Muscle of arm (tissue), 14 donors: ENCODE measurements around the gene XPNPEP2. TPM values are rescaled to one million over a fixed set of nuclear protein-coding genes. Genes with fewer than 3 reads are reported as not detected.

Experiments
- DNase-seq: peaks from one replicate; pipeline ENCODE4 v3.0.0-alpha.2; 2013
- long read RNA-seq, 11 donors: transcript quantifications; one replicate each; lab custom pipeline, GENCODE V29; 2026
- polyA plus RNA-seq, 12 donors: library from polyadenylated mRNA; unstranded; fragments of 120-200 nt; gene quantifications; one replicate each; pipeline ENCODE4 v1.2.1, GENCODE V29; 2013; ENCODE audit not compliant: insufficient read length in 12 of 12

The XPNPEP2 gene, protein sequence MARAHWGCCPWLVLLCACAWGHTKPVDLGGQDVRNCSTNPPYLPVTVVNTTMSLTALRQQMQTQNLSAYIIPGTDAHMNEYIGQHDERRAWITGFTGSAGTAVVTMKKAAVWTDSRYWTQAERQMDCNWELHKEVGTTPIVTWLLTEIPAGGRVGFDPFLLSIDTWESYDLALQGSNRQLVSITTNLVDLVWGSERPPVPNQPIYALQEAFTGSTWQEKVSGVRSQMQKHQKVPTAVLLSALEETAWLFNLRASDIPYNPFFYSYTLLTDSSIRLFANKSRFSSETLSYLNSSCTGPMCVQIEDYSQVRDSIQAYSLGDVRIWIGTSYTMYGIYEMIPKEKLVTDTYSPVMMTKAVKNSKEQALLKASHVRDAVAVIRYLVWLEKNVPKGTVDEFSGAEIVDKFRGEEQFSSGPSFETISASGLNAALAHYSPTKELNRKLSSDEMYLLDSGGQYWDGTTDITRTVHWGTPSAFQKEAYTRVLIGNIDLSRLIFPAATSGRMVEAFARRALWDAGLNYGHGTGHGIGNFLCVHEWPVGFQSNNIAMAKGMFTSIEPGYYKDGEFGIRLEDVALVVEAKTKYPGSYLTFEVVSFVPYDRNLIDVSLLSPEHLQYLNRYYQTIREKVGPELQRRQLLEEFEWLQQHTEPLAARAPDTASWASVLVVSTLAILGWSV
- polyA plus RNA-seq: 10 to 100 TPM in 1 of 12 donors, 1 to 10 TPM in 10, not detected in 1; 2.7 to 44.5 (median 3.9) TPM
- long read RNA-seq, donor 1, transcript XPNPEP2-202 (21 exons, 3,270 nt): major isoform, 13 of 101 reads
- long read RNA-seq, donor 1, partial matches to known transcripts: 87 of 101 reads
- long read RNA-seq, donor 1, other reads (novel, unspliced or antisense): 0 of 101 reads
- long read RNA-seq, donor 2, partial matches to known transcripts: 0 of 1 reads
- long read RNA-seq, donor 2, other reads (novel, unspliced or antisense): 0 of 1 reads
- long read RNA-seq, donor 3: 0 reads
- long read RNA-seq, donor 4, partial matches to known transcripts: 0 of 1 reads
- long read RNA-seq, donor 4, other reads (novel, unspliced or antisense): 0 of 1 reads
- long read RNA-seq, donor 5, partial matches to known transcripts: 0 of 1 reads
- long read RNA-seq, donor 5, other reads (novel, unspliced or antisense): 0 of 1 reads
- long read RNA-seq, donor 6: 0 reads
- long read RNA-seq, donor 7: 0 reads
- long read RNA-seq, donor 8: 0 reads
- long read RNA-seq, donor 9, partial matches to known transcripts: 0 of 1 reads
- long read RNA-seq, donor 9, other reads (novel, unspliced or antisense): 0 of 1 reads
- long read RNA-seq, donor 10, partial matches to known transcripts: 0 of 1 reads
- long read RNA-seq, donor 10, other reads (novel, unspliced or antisense): 0 of 1 reads
- long read RNA-seq, donor 11, partial matches to known transcripts: 0 of 1 reads
- long read RNA-seq, donor 11, other reads (novel, unspliced or antisense): 0 of 1 reads

DNA sequence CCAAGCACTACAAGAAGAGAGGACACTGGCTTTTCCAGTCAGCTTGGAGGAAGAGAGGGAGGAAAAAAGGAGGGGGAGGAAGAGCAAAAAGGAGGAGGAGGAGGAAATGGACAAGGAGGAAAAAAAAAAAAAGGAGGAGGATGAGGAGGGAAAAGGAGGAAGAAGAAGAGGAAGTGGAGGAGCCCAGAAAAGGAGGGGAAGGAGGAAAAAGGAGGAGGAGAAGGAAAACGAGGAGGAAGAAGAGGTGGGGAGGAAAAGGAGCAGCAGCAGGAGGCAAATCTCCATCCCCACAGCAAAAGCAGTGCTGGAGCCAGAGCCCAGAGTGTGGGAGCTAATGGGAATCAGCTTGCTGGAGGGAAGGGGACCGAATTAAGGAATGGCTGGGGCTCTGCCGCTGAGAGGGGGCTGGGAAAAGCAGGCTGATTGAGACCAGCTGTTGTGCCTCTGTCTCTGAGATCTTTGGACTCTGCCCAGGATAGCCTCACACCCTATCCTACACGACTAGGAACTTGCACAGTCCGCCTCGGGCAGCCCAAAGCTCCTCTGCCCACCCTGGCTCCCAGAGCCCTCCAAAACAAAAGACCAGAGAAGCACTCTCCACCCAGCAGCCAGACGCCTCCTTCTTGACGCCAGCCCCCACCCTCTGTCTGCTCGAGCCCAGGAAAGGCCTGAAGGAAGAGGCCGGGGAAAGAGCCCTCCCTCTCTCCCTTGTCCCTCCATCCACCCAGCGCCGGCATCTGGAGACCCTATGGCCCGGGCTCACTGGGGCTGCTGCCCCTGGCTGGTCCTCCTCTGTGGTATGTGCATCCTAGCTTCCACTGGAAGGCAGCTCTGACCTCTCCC, at the start of gene XPNPEP2:
Gene XPNPEP2 (plus strand): TSS at position 514 of the 843 bp plus-strand sequence. CDS start 235 bp downstream, at position 749.
- DNase-seq: peak; percentile 79

DNA sequence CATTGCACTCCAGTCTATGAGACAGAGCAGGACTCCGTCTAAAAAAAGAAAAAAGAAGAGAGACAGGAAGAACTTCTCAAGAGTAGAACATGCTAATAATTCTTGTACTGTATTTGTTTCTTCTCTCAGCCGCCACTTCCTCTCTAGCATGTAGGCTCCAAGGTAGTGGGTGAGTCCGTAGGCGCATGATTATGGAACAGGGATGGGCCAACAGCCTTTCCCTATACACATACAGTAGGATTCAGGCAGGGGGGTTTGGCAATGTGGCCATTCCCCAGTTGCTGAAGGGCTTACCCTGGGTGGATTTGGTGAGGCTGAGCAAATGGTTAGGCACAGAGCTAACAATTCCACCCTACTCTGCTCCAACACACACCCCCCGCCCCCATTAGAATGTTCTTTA, 49.0 kb upstream of the XPNPEP2 start:
- DNase-seq: no peak

DNA sequence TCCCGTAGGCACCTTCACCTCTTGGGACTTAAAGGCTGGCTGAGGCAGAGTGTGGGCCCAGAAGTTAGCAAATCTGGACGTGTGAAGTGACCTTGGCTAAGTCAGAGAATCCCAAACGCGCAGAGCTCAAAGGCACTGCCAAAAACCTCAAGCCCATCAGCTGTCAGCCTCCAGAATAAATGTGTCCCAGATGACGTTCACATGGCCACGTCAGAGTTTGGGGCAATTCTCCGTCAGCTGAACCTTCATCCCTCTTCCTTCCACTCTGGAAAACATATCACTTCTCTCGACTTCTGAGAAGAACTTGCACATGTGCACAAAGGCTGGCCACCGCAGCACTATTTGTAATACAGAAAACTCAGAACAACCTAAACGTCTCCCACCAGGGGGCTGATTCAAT, 48.3 kb upstream of the XPNPEP2 start:
- DNase-seq: peak; percentile 34

DNA sequence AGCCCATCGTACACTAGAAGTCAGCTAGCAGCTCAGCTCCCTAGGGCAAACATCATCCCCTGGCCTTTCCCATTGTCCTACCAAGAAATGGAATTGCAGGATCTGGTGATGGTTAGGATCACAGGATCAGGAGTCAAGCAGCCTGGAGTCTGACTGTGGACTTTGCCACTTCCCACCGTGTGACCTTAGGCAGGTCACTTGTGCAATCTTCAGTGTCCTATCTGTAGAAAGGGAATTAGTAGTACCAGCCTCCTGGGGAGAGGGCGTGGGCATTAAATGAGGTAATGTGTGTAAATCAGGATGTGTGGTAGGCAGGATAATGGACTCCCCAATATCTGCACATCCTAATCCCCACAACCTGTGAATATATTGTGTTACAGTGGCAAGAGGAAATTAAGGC, 45.4 kb upstream of the XPNPEP2 start:
- DNase-seq: no peak

DNA sequence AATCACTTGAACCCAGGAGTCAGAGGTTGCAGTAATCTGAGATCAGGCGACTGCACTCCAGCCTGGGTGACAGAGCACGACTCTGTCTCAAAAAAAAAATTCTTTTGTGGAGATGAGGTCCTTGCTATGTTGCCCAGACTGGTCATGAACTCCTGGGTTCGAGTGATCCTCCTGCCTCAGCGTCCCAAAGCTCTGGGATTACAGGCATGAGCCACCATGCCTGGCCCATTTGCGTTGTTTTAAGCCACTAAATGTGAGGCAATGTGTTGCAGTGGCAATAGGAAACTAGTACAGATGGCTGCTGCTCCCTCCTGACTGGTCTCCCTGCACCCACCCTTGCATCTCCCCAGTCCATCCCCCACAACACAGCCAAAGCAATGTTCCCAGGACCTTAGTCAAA, 44.0 kb upstream of the XPNPEP2 start:
- DNase-seq: no peak

DNA sequence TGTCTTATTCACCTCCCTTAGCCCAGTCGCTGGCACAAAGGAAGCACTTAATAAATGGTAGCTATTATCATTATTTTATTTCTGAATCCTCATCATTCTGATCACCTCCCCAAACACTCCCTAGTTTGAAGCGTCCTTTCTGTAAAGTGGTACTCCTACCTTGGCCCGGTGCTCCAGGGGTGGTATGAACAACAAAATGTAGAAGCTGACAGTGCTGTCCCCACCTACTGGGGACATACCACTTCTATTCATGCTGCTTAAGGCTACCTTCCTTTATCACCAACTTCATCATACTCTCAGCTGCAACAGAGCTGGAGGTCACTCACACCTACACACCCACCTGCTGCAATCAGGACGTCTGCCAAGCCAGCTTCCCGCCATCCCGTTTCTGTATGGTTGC, 43.2 kb upstream of the XPNPEP2 start:
- no peak for DNase-seq

DNA sequence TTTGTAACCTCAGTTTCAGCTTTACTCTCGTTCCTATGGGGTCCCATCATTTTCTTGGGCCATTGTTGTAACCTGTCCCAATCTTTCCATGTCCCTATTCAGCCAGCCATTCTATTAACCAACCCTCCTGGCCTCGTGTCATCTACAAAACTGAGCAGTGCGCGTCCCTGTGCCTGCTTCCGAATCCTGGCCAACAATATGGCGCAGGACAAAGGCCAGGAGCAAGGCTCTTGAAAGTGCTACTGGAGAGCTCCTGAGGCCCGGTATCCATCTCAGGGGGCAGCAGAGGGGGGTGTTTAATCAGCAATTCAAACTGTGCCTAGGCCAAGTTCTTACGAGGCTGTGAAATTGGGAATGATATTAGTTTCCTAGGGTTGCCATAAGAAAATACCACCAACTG, 42.8 kb upstream of the XPNPEP2 start:
- no peak for DNase-seq

DNA sequence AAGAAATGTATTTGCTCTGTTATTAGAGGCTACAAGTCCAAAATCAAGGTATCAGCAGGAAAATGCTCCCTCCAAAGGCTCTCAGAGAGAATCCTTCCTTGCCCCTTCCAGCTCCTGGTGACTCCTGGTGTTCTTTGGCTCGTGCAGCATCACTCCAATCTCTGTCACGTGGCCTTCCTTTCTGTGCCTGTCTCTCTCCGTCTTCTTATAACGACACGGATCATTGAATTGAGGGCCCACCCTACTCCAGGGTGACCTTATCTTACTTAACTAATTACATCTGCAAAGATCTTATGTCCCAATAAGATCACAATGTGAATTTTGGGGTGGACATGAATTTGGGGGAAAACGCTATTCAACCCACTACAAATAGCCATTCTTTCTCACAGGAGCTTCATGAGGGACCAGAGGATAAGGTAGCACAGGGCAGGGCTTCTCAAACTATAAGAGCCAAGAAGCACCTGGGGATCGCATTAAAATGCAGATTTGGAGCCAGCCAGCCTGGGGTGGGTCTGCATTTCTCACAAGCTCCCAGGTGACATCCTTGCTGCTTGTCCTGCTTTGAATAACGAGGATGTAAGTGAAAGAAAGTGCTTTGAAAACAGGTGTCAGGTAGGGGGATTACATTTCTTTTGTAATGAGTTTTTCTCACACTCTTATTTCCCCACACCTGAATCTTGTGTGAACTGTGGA, 42.2 kb upstream of the XPNPEP2 start:
- no peak for DNase-seq

DNA sequence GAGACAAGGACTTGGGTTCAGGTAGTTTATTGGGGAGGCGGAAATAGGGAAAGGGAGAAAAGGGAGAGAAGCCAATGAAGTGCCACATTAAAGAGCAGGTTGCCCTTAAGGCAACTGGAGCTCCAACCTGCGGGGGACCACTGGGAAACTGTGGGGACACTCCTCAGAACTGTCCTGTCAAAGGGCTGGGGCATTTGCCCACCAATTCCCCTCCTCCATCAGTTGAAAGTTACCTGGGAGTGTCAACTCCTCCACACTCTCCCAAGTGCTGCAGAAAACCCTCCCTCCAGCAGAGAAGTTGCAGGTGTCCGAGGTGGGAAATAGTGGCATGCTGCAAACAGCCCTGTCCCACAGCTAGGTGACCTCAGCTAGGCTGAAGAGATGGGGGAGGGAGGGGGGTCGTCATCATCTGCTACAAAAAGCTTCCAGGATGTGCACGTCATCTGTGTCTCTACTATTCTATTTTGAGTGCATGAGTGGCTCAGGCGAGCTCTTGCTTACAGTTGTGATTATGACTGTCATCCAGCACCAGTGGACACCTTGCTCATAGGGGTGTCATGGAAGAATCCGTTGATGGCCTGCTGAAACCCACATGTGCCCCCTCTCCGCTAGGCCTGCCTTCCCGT, 41.5 kb upstream of the XPNPEP2 start:
- no peak for DNase-seq

DNA sequence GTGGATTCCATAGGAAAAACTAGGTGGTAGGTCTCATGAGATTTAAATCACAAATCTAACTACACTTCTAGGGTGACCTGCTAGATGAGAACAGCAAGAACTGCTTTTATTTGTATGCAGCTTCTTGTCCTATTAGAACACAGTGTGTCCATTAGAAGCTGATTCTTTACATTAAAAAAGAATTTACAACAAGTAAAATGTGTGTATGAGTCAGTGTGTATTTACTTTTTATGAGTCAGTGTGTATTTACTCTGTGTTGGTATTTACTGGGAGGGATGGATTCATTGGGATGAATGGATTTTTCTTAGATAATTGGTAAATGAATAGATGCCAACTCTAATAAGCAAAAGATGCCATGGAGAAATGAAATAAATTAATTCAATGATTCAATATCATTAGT, 40.6 kb upstream of the XPNPEP2 start:
- no peak for DNase-seq

DNA sequence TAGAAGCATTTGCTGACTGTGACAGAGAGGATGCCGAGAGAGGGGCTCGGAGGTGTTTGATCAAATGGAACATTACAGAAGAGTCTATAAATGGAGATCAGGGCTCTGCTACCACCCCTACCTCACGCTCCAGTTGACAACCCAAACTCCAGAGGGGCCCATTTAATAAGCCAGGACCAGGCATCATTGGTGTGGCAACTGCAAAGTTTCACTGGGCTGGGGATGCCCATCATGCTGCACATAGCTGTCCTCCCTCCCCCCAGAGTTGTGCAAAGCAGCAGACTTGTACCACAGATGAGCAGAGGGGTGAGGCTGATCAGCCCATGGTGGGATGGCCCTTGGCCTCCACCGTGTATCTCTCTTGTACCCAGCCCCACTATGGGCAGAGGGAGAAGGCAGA, 38.2 kb upstream of the XPNPEP2 start:
- no peak for DNase-seq

DNA sequence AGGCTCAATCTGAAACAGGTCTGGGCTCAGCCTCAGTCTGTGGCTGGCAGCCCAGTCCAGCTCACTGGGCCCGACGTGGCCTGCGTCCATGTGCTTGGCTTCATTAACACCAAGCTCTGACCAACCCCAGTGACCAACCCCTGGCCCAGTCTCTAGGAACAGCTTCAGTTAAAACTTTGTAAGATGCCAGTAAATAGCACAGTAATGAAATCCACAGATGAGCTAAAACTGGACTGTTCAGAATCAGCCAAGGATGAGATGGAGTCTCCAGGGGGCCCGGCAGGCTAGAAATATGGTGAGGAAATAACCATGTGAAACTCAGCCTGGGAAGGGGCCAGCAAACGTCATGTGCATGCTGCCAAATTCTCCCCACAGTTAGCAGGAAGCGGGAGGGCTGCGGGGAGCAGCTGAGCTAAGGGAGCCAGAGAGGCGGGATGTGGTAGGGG, 37.1 kb upstream of the XPNPEP2 start:
- peak; percentile 86 for DNase-seq

DNA sequence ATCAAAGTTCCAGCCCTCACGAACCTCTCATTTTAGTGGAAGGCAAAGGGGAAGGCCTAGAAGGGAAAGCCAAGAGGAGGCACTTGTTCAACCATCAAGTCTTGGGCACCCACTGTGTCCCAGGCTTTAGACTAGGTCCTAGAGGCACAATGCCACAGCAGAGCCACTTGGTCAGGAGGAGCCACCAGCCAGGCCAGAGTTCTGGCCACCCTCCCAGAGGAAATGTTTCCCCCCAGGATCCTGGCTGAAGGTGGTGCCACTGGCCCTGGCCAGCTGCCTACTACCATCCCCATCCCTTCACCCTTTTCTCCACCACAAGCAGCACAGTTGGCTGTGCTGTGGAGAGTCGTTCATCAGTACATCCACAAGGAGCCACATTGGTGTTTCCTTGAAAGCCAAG, 34.3 kb upstream of the XPNPEP2 start:
- DNase-seq: no peak

DNA sequence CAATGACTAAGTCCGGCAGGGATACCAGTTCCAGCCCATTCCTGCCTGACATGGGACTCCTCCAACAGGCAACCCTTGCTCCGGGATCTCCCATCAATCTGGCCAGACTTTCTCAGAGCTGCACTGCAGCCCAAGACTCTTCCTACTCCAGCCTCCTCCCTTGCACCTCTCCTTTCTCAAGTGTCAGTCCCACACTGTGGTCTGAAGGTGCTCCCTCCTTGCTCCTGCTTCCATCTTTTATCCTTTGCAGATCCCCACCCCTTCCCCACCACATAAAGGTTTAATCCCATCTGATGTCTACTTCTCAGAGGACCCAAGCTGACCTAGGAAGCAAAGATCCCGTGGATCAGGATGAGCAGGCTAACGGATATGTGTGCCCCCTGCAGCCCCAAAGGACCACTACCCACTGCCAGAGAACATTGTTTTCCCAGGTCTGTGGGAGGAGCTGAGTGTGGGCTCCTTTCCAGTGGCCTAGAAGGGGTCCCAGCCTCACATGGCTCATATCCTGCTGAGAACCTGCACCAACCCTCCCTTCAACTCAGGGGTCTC, 33.3 kb upstream of the XPNPEP2 start:
- no peak for DNase-seq

DNA sequence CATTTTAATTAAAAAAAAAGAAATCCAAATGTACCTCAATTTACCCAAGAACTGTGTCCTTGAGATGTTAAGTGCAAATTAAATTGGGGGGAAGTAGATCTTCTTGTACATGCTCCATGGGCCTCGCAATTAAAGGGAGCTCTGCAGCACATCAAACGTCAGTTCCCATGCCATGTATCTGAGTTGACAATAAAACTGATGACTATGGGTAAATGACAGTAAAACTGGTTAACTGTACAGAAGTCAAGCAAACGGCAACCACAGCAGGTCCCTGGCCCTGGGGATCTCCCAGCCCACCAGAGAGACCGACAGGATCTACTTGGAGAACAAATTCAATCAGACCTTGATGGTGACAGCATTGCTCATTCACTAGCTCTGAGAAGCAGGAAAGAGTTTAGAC, 32.8 kb upstream of the XPNPEP2 start:
- no peak for DNase-seq

DNA sequence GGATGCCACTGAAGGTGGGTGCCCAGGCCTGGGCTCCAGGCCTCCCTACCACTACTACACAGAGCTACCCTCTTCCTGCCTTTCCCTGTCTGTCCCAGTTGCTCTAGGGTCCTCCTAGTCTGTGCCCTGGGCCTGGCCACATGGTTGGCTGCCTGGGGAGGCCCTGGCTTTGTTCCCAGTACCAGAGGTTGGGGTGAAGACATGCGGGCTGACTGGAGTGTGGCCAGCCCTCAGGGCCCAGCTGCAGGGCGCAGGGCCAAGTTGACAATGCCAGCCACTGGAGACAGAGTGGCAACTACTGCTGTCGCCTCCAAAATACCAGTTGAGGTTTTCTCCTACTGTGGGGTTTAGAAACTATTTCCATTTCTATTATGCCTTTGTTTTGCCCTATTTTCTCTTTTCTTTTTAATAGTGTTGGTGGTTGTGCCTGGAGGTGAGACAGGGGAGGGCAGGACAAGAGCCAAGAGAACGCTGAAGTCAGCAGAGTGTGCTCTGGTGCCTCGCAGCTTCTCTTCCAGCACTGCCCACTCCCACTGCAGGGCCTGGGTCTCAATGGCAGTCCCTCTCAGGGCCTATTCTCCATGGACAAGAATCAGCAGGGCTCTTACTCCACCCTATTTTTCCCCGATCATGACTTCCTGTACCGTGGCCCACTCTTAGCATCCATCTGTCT, 32.2 kb upstream of the XPNPEP2 start:
- no peak for DNase-seq

DNA sequence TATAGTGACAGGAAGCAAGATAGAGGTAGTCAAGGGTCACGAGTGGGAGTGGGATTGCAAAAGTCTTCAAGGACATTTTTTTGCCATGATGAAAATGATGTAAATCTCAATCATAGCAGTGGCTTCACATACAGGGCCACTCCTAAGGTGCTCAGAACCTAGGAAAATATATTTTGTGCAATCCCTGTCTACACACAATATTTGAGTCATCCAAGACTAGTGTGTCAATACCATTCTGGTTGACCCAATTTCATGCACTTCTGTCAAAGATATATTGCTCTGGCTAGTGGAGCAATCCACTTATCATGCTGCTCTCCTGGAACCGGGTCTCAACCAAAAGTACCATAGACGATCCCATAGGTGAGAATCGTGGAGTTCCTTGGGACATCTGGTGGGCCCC, 24.2 kb upstream of the XPNPEP2 start:
- no peak for DNase-seq

DNA sequence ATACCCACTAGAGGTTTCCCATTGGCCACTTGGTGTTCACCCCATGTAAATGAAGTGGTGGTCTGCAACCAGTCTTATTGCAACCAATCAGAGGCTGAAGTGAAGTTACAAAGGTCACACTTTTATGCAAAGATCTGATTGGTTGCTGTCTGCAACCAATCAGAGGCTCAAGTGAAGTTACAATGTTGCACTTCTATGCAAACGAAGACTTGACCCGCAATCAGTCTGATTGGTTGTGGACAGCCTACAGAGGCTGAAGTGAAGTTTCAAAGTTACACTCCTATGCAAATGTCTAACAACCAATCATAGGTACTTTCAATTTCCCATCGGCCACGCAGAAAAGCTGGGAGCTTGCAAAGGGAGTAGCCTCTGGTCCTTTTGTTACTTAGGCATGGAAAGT, 22.3 kb upstream of the XPNPEP2 start:
- DNase-seq: no peak

DNA sequence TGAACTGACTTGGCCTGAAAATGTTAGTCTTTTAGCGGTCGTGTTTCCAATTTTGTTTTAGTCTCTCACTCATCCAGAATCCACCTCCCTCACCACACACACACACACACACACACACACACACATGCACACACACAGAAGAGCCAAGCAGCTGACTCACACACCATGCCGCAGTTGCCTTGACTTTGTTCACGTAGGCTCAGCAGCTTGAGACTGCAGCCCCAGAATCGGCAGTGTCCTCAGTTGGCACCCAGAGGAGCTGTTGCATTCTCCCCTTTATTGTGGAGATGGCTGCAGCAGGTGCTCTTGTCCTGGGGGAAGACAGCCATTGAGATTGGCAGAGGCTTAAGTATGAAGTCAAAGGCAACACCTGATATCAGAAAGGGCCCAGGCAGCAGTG, 20.9 kb upstream of the XPNPEP2 start:
- peak; percentile 51 for DNase-seq
